Fibroblast of gingiva (primary cell): ENCODE measurements around the gene MYBPC1.

Experiments used
- DNase-seq: peaks from one replicate; pipeline ENCODE4 v3.0.0-alpha.2; 2011; ENCODE audit warnings: low read depth

Gene MYBPC1

DNA sequence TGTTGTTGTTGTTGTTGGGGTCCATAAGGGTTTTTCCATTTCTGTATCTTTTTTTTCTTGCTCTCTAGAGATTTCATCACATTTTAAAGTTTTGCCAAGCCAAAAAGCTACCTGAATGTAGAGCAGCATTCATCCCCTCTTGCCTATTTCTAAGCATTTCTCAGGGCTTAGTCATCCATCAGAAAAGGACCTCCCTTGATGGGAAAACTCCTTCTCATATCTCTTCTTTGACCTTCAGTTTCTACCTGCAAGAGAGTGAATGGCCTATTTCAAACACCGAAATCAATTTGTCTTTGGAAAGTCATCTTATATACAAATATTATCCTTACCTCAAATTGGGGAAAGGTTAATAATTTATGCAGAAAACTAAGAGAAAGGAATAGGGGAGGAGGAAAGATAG, 4.5 kb downstream of the MYBPC1 start:
- no peak for DNase-seq

DNA sequence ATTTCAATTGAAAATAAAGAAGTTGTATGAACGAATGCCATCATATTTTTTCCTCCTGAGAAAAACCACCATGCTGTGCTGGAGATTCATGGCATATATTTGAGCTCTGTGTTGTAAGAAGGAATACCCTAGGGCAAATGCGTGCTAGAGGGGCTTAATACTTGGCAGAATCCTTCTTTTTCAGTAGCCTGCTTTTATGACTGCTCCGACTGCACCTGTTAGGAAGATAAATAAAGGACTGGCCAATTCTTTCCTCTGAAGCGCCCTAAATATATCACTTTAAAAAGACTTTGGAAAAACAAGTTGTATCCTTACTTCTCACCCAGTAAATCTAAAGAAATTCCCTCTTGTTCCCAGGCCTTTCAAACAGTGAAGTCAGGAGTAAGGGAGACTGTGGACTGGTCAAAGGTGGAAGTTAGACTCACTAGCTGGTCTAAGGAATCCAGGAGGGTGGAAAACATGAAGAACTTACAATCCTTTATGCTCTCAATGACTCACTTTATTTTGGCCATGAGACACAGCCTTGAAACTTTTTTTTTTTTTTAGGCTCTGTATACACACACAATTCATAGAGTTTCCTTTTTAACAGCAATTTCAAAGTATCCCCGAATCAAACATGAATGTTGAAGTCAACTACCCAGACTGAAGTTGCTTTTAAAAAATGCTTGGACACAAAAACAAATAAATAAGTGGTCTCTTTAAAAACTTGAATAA, 5.2 kb downstream of the MYBPC1 start:
- no peak for DNase-seq

DNA sequence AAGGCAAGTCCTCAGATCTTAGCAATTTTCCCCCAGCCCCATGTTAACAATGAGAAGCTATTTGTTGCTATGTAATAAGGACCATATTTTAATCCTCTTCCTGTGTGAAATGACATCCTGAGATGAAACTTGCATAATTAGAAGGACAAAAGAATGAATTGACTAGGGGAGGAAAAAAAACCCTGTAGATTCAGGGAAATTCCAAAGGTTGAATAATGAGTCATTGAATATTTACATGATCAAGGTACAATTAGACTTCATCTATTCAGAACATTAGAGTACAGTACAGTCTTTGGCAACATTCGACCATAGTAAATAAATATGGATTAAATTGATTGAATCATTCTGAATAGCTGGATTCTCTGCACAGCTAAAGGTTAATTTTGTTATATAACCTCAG, 9.4 kb downstream of the MYBPC1 start:
- DNase-seq: no peak

DNA sequence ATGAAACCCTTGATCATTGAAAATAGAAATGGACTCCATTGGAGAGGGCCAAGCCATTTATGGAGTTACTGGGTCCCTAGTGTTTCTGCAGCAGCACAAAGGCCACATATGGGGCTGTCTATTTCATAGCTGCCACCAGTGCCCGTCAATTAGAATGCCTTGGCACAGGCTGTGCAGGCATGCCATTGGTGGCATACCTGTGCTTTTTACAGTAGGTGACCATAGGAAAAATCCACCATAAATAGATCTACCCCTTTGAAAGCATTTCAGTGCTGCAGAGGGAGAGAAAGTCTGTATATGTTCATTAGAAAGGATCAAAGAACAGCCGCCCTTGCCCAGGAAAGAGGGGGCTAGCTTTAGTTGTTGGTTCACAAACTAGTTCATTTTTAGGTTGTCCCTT, 13.1 kb downstream of the MYBPC1 start:
- no peak for DNase-seq

DNA sequence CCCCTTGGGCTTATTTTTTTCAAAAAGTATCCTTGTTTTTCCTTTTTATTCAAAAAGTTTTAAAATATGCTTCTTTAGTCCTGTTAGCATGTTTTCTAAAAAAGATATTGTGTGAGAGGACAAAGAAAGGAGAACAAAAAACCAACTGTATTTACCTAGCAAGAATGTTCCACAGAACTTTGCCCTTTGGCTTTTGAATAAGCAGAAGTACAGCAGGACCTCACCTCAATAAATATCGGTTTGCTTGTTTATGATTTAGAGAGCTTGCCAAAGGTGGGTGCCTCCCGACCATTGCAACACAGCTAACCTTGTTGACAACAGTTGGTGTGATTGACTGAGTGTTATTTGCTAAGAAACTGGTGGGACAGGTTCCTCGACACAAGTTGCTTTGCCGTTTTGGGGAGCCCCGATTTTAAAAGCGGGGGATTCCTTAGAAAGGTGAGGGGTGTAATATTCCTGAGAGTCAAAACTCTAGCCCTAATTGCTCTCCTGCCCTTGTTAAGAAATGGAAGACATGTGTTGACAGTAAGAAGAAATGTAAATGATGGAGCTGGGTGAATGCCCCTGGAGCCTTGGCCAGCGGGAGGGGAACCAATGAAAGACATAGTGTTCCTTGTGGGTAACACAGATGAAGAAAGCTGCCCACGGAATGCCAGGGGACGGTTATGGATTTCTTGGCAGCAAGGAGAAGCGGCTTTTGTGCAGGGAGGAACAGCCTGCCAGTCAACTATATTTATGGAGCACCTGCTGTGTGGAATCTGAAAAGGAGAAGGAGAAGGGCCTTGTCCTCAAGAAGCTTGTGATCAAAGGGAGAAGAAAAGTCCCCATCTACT, 13.7 kb downstream of the MYBPC1 start:
- DNase-seq: no peak

DNA sequence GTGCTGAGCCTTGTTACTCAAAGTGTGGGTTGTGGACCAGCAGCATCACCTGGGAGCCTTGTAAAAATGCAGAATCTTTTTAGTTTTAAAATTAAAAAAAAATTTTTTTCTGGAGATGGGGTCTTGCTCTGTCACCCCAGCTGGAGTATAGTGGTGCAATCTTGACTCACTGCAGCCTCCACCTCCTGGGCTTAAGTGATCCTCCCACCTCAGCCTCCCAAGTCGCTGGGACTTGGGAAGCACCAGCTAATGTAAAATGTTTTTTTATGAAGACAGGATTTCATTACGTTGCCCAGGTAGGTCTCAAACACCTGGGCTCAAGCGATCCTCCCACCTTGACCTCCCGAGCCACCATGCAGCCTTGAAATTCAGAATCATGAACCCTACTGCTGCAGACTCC, 14.4 kb downstream of the MYBPC1 start:
- no peak for DNase-seq

DNA sequence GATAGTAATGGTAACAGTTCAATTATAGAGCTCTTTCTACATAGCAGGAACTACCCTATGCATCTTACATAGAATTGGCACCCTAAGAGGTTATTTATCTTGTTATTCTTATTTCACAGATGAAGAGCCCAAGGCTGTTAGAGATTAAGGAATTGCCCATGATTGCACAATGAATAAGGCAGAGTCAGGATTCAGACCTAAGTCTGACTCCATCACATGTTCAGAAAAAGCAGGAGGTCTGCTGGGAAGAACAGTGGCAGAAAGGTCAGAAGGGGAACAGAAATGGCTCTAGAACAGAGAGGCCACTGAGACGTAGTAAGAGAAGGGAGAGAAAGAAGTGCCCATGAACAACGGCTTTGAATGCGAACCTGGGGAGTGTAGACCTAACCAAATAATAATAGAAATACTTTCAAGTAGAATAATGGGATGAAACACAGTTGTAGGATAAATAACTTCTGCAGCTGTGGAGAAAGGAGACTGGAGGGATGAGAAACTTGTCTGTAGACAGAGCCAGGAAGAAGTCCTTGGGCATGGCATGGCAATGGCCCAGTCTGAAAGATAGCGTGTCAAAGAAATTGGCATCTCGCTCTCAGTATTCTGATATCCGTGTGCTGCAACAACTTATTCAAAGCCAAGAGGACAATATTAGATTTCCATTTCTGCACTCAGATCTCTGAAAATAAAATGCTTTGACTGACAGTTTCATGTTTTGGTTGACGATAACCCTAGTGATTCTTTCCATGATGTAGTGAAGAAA, 17.6 kb downstream of the MYBPC1 start:
- no peak for DNase-seq

DNA sequence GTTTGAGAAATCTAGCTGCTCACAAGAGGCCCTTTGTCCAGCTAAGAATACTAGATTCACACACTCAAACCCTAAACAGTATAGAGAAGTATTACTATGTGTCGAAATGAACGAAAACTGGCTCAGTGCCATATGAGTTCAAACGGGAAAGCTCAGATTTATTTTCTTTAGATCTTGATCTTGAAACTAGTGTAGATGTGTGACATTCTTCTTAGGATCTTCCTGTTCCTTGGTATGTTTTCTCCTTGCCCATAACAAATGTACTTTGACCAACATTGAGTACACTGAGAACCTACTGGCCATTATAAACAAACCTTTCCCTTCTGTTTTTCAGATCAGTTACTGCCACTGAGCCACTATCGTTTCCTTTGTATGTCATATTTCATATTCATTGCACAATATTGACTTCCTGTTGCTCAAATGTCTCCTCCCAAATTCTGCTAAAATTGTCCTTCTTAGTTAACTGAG, 21.3 kb downstream of the MYBPC1 start:
- peak; percentile 19 for DNase-seq

DNA sequence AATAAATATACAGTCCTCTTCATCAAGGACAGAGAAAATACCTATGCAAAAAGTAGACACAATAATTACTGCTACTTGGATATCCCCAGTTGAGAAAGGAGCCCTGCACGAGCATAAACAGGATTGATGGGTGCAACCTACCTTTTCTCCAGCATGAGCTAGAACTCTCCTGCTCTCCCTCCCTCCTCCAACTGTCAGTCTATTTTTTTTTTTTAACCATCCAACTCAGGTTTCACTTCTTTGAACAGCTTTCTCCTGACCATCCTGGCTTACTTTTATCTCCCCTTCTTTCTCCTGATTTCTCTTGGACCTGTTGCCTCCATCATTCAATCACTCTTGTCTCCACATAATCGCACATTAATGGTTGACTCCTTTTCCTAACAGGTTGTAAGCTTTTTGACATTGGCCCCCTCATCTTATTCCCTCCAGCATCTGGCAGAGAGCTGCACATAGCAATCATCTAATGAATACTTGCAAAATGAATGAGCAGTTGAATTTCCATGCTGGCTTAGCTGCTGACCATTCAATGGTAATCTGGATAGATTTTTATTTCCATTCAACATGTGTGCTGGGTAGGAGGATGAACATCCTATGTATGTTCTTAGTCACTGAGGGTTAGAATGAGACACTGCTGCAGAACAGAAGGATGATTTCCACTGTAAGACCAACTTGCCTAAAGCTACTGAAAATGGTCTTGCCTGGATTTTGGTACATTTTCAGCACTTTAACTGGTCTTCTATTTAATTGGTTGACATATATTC, 24.4 kb downstream of the MYBPC1 start:
- no peak for DNase-seq

DNA sequence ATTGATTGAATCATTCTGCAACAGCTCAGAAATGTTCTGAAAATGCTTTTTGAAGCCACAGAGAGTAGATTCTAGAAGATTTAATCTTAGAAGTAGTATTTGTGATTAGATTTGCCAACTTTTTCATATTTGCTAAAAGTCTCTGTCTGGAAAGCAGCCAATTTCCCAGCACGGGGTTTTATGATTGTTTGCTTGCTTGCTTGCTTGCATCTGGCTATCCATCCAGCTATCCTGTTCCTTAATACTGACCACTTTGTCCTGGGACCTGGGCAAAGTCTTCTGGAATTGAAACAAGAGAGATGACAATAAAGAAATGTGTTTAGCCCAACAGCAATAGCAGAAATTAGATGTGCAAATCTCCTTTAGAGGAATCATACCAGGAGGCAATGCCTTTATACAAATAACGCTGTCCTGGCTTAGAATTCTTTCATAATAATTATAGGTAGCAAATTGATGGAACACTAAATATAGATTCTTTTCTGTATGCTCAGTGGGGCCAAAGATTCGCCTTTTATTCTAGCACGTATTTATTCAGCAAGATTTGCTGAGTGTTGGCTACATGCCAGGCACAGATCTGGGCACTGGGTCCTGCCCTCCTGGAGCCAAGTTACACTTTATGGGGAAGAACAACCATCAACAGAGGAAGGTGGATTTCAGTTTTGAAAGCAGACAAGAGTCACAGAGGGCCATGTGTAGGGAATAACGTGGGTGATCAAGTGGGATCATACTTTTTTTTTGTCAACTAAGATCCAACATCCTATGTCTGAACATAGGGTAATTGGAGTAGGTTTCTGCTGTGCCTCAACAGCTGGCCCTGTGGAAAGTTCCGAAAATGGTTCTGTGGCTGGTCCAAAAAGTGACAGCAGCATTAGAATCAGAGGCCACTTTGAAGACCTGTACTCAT, 25.3 kb downstream of the MYBPC1 start:
- no peak for DNase-seq

DNA sequence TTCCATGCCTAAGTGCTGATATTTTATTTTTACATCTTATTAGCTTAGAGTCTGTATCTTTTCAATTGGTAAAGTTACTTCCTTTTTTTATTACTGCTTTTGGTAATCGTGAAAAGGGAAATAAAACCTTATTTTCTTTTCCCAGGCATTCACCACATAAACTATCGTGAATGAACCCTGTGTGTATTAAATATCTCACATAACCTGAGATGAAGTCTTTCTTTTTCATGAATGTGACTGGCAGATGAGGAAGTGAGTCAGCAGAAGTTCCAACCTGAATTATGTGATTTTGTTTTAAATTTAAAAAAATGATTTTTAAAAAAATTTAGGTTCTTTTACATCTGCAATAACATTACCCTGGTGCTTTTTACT, 26.0 kb downstream of the MYBPC1 start:
- no peak for DNase-seq

DNA sequence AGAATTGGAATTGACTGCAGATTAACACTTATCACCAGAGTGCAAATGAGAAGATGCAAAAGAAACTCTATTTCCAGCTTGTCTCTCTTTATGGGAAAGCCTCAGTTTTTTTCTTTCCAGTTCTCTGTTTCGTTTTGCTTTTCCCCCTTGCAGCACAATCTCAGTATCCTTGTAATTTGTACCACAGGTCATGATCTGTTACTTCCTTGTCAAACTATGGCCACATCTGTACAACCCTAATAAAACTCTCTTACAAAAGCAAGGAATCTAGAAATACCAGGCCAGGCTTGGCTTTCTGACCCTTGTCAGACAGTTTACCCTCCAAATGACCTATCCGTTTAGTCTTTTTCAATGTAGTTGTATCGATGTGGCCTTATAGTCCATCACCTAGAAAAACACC, 33.9 kb downstream of the MYBPC1 start:
- no peak for DNase-seq

DNA sequence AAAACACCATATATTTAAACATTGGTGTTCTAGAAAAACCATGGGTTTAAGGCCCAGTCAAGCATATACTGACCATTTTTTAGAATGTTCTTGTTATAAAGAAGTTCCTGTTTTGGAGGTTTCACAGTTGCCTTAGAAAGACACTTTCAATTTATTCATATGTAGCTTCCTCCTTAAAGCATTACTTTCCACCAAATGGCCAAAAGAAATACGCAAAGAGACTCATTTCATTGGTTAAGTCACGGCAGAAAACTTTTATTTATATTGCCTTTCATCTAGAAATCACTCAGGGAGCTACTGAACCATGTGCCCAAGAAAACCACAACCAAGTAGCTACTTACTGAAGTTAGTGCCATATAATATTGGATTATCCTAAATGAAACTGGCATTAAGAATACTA, 40.0 kb downstream of the MYBPC1 start:
- no peak for DNase-seq

DNA sequence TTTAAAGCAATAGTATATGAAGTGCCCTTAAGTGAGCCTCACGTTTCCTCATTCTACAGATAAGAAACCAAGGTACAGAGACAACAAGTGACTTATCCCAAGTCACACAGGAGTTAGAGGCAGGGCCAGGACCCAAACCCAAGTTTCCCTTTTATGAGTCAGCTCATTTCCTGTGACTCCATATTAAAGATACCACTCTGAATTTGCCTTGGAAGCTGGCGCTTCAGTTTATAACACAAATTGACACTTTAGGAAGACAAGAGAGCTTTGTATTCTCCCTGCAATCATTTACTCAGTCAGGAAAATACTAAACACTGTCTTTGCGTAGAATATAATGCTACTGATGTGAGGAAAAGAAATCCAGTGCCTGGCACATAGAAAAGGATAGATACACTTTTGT, 43.2 kb downstream of the MYBPC1 start:
- no peak for DNase-seq

DNA sequence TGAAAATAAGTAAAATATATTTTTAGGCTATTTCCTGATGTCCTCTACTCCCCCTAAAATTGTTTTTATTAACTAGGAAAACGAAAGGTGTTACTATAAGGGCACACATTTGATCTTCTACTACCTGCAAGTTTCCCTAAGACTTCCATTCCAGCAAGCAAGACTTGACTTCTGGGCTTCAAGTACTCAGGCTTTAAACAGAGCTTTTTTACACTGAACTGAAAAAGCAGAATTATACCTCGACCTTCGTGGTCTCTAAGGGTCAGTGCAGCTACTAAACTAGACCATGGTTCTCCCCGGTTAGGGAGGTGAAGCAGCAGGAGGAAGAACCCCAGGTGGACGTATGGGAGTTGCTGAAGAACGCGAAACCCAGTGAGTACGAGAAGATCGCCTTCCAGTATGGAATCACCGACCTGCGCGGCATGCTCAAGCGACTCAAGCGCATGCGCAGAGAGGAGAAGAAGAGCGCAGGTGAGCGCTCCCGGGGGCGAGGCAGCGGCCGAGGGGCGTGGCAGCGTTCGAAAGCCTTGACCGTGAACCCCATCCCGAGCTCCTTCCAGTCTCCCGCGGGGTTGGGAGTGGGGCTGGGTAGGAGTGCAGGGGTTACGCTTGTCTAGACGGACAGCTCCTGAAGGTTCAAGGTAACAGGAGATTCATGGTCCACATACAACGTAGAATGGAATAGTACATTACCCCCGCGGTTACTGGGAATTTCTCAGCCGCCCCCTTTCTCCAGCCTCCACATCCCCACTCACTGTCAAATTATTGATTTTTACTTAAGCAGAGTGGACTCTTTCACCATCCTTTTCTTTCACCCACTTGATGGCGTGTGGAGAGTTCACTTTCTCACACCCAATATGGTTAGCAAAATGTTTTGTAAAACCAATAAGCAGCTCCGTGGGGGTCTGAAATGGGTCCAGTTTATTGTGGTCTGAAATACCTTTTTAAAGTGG, 47.6 kb downstream of the MYBPC1 start:
- no peak for DNase-seq

DNA sequence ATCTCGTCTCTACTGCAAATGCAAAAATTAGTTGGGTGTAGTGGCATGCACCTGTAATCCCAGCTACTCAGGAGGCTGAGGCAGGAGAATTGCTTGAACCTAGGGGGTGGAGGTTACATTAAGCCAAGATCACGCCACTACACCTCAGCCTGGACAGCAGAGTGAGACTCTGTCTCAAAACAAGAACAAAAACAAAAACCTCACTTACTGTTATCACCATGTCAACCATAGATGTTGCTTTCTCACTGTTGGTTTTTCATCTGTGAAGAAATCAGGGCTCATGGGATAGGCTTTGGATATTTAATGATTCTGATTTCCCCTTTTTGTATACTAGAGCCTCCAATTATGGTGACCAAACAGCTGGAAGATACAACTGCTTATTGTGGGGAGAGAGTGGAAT, 52.9 kb downstream of the MYBPC1 start:
- no peak for DNase-seq

DNA sequence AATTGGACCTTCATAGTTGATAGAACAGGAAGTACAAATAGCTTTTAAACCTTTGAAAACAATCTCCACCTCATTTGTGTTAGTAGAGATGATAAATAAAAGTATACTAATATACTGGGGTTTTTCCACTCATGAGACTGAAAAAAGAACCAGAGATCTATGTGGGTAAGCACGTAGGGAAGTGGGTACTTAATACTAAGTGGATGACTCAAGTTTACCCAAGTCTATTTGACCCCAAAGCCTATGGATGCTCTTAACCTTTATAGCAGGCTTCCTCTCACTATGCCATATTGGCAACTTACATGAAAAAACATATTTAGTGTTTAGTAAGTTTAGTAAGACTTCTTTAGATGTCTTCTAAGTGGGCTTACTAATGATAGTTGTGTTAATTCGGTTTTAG, 53.4 kb downstream of the MYBPC1 start:
- no peak for DNase-seq

DNA sequence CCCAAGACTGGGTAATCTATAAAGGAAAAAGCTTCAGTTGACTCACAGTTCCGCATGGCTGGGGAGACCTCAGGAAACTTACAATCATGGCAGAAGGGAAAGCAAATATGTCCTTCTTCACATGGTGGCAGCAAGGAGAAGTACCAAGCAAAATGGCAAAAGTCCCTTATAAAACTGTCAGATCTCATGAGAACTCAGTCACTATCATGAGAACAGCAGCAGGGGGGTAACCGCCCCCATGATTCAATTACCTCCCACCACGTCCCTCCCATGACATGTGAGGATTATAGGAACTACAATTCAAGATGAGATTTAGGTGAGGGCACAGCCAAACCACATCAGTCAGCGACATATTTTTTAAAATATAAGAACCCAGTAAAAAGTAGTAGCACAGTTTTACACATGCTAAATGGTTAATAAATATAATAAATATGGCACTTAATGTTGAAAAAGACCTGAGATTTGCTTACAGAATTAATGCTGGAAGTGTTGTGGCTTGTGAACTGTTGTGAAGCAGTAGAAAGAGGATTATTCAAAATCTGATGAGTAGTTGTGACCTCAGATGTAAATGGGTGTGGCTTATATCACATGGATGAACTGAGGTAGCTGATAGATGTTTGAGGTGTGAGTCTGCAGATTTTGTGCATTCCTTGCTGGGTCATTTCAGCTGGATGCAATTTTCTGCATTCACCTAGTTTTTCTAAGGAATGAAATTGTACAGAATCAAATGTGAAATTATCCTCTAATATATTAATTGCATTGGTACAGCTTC, 55.8 kb downstream of the MYBPC1 start:
- DNase-seq: no peak

DNA sequence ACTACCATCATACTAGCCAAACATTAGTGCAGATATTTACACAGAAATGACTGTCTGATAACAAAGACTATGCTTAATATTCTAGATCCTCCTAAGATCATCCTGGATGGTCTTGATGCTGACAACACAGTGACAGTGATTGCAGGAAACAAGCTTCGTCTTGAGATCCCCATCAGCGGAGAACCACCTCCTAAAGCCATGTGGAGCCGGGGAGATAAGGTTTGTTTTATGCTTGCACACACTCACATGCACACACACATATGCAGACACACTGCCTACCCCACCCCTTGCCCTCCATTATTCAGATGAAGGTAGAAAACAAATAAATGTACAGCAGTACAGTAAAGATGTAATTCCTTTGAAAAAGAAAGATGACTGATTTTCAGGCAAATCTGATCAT, 58.3 kb downstream of the MYBPC1 start:
- no peak for DNase-seq
